Sigmoid colon (tissue), 4 donors: Measurements from ENCODE around the gene HLA-DQA1.

Source experiments
- EP300 ChIP-seq, 4 donors: sonication (generic); formaldehyde crosslinking; IDR thresholded peaks; one replicate each; pipeline ENCODE4 v1.6.1; 2017; ENCODE audit warnings: antibody characterized with exemption in 4 of 4
- POLR2A ChIP-seq, 2 donors: fragments of 450-650 bp; IDR thresholded peaks; one replicate each; pipeline ENCODE4 v1.6.1; 2016; ENCODE audit warnings: antibody characterized with exemption in 2 of 2, mild to moderate bottlenecking in 2 of 2, moderate library complexity in 2 of 2
- POLR2AphosphoS5 ChIP-seq, 4 donors: sonication (generic); formaldehyde crosslinking; IDR thresholded peaks; one replicate each; pipeline ENCODE4 v1.6.1; 2017; ENCODE audit warnings: antibody characterized with exemption in 4 of 4
- TF ChIP-seq, protein P1 (sequence below), 4 experiments: fragments of 450-650 bp in 3 of 4; fragments of 200-600 bp in 1 of 4; IDR thresholded peaks; one replicate each; pipeline ENCODE4 v1.5.1; 2016 to 2019; ENCODE audit warnings: antibody characterized with exemption in 4 of 4, mild to moderate bottlenecking in 3 of 4, moderate library complexity in 2 of 4

DNA sequence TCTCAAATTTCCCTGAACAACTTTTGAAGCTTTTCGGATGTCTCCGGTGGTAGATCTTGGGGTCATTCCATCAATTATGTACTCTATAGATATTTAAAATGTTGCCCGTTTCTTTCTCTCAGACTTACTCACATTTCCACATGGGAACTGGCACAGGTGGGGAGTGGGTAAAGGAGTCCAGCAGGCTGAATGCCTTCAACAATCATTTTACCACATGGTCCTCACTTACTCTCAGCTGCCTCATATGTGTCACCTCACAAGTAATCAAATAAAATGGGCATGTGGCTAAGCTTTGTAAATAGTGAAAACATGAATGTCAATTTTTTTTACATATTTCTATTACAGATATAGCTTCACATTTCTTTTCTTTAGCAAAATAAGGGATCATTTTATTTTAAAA, 677 bp downstream of the HLA-DQA1 start:
- TF ChIP-seq, protein P1, sequence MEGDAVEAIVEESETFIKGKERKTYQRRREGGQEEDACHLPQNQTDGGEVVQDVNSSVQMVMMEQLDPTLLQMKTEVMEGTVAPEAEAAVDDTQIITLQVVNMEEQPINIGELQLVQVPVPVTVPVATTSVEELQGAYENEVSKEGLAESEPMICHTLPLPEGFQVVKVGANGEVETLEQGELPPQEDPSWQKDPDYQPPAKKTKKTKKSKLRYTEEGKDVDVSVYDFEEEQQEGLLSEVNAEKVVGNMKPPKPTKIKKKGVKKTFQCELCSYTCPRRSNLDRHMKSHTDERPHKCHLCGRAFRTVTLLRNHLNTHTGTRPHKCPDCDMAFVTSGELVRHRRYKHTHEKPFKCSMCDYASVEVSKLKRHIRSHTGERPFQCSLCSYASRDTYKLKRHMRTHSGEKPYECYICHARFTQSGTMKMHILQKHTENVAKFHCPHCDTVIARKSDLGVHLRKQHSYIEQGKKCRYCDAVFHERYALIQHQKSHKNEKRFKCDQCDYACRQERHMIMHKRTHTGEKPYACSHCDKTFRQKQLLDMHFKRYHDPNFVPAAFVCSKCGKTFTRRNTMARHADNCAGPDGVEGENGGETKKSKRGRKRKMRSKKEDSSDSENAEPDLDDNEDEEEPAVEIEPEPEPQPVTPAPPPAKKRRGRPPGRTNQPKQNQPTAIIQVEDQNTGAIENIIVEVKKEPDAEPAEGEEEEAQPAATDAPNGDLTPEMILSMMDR (IDR thresholded peaks at IDR 0.05) = no peak
- TF ChIP-seq POLR2AphosphoS5 (IDR thresholded peaks at IDR 0.05) (no peak), EP300 (IDR thresholded peaks at IDR 0.05) (no peak), POLR2A (IDR thresholded peaks at IDR 0.05) (no peak)
